Measurements from ENCODE around the gene NCKAP5.

GRCh38 chr2:133525090-133525489 is 43.2 kb downstream of the NCKAP5 start:
- TF ChIP-seq CTCF (IDR thresholded peaks at IDR 0.05 in 8 of 11, conservative IDR thresholded peaks at IDR 0.05 in 3 of 11) = no peak
- no peak for TF ChIP-seq POLR2AphosphoS5 (IDR thresholded peaks at IDR 0.05)

Measured in spleen (tissue), 7 donors.